Inferior parietal cortex (tissue), 1 donor: Measurements from ENCODE around the gene MRPL23.

Source experiments
- DNase-seq: peaks from one replicate; pipeline ENCODE4 v3.0.0-alpha.2; 2016; ENCODE audit errors: extremely low spot score

Gene MRPL23

DNA sequence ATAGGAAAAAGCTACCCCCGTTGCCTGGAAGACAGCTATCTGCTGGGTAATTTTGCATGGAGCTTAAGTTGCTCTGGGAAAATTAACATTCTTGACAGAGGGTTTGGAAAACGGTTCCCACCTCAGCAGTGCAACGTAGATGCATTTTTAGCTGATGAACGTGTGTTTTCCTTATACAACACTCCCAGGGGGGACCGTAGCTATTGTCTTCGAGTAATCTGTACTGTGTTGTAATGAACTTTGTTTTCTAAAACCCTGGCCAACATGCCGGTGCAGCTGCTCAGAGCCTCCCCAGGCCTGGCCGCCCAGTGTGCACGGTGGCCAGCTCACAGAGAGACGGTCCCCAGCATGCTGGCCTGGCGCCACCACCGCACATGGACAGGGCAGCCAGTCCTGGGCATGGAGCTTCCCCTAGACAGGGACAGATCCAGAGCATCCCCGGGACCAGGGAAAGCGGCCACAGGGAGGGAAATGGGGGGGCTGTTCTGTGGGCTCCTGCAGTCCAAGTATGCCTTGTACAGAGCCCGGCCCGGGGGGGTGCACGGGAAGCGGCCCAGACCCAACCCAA is 25.5 kb upstream of the MRPL23 start:
- no peak for DNase-seq

DNA sequence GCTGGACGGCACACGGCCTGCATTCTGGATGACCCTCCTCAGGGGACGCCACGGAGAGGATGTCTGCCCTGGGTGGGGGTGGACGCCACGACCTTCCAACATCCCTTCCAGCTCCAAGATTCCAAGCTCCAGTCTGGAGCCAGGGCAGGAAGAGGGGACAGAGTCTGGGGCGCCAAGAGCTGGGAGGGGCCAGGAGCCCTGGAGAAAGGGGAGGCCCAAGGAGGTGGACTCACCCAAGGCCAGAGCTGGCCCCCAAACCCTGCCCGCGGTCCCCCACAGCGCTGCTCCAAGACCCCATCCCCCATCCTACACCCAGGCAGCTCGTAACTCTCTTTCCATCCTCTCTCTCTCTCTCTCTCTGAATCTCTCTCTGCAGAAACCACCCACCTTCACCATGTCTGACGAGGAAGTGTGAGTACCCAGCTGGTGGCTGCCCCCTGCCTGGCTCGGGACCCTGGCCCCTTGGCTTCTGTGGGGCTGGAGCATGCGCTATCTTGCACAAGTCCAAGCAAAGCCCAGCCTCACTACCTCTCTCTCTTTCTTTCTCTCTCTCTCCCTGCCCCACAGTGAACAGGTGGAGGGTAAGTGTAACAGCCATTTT is 24.6 kb upstream of the MRPL23 start:
- DNase-seq: no peak

DNA sequence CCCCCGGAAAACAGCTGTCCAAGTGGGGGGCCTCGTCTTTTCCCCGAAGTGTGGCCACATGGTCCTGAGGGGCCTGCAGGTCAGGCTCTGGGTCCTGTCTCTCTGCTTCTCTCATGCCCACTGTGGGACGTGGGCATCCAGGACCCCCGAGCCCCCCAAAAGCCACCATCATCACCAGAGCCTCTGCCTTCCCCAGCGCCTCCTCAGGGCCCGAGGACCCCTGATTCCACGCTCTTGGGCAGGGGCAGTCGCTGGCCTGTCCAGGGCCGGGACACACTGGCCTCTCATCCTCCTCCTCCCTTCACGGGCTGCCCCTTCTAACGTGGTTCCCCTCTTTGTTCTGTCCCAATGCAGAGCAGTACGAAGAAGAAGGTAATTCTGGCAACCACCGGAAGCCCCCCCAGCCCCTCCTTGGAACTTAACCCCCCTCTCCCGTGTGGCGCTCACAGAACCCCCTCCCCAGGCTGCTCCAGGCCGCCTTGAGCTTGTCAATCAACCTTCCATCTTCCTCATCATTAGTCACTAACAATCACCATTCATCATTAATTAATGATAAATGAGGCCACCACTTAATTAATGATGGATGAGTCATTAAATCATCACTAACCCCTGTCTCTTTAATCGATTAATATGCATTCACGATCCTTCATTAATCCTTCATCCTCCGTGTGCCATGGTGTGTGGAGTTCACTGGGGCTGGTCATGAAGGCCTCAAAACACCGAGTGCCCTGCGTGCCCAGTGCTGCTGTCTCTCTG is 23.8 kb upstream of the MRPL23 start:
- DNase-seq: no peak

GRCh38 chr11:1924181-1924580 is 23.0 kb upstream of the MRPL23 start:
- DNase-seq: no peak

GRCh38 chr11:1924646-1925372 is 22.3 kb upstream of the MRPL23 start:
- DNase-seq: no peak

- DNase-seq: no peak
These were observed 21.6 kb upstream of the MRPL23 start for GRCh38 chr11:1925373-1926155.

DNA sequence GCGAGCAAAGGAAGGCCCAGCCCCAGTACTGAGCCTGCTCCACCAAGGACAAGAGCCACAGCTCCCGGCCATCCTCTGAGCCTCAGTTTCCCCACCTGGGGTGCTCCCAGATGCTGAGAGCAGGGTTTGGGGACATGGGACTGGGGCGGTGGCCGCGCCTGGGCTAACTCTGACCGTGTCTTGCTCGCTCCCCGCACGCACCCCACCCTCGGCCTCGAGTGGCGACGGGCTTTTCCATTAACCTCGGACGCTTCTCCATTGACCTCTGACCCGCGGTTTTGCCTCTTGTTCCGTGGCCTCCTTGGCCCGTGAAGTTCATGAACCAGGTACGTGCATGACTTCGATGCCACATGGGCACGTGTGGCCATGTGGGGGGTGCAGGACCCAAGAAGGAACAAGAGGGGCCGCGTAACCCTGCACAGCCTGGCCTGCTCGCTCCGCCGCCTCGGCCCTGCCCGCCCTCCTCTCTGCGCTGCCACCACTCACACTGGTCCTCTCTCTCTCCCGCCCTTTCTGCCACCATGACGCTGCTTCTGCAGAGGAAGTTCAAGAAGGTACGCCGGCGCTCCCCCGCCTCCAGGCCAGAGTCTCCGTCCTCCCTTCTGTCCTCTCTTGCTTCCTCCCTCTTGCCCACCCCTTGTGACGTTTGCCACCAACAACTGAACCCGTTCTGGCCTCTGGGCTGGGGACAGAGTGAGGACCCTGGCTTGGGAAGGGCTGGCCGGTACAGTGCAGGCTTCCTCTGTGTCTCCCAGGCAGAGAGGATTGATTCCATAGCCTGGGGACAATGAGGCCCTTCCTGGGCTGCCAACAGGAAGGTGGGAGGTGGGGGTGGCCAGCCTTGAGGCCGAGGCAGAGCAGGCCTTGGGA is 20.7 kb upstream of the MRPL23 start:
- no peak for DNase-seq

- no peak for DNase-seq
These were observed 19.9 kb upstream of the MRPL23 start for GRCh38 chr11:1927026-1927847.

GRCh38 chr11:1927848-1928469 is 19.2 kb upstream of the MRPL23 start:
- DNase-seq: no peak

- no peak for DNase-seq
These were observed 18.7 kb upstream of the MRPL23 start for GRCh38 chr11:1928470-1928890.

DNA sequence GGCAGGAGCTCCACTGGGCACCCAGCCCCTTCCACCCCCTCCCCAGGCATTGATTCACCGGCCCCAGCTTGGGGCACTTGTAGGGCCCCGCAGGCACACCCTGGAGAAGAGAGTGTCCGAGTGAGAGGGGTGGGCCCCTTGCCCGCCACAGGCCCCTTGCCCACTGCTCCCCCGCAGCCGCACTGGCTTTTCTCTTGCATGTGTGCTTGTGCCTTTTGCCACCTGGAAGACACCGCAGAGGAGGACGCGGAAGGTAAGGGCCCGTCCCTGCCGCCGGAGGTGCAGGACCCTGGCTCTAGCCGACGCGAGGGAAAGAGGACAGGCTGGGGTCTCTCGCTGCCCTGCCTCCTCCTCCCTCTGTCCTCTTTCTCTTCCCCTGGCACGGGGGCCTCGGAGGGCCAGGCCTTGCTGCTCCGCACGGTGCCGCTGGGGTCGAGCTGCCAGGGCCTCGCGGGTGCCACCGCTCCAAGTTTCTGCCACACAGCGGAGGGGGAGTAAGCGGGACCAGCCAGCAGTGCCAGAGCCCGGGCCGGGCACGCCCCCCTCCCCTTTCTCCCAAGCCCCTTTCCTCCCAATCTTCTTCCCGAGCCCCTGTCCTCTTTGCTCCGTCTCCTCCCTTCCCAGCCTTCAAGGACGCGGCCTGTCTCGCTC is 18.1 kb upstream of the MRPL23 start:
- no peak for DNase-seq

GRCh38 chr11:1929621-1930461 is 17.3 kb upstream of the MRPL23 start:
- DNase-seq: no peak

GRCh38 chr11:1930462-1930830 is 16.7 kb upstream of the MRPL23 start:
- DNase-seq: no peak

DNA sequence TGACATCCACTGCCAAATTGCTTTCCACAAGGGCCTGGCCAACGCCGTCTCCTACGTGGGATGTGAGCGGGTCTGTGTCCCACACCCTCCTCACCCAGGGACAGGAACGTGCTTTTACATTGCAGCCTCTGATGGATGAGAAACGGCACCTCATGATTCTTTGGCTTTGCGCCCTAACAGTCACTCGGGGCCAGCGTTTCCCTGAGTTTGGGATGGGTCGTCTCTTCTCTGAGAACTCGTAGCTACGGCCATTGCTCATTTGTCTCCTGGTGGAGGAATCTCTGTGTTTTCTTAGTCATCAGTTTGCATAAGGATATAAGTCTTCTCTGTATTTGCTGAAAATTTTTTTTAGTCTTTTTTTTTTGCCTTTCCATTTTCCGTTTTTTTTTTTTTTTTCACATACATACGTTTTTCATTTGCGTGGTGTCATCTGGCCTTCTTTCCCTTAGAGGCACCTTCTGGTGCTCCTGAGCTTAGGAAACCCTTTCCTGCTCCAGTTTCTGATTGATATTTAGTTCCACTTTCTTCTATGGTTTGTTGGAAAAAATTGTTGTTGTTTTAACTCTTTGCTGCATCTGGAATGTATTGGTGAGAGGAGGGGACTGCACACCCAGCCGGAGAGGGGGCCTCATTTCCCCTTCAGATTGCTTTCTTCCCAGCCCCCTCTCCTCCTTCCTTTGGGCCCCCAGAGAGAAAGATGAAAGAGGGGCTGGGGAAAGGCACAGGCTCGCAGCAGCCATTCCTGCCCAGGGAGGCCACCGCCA is 15.6 kb upstream of the MRPL23 start:
- no peak for DNase-seq

- DNase-seq: no peak
These were observed 15.0 kb upstream of the MRPL23 start for GRCh38 chr11:1932105-1932480.

GRCh38 chr11:1932681-1933080 is 14.5 kb upstream of the MRPL23 start:
- no peak for DNase-seq
